ENCODE measurements around the gene HNRNPA2B1. TPM values are rescaled to one million over a fixed set of nuclear protein-coding genes. Genes with fewer than 3 reads are reported as not detected.

Gene HNRNPA2B1
- total and polyA plus RNA-seq, 2 of the 4 experiments (the other 2 are of a cell fraction): 49.3 to 515 TPM

DNA sequence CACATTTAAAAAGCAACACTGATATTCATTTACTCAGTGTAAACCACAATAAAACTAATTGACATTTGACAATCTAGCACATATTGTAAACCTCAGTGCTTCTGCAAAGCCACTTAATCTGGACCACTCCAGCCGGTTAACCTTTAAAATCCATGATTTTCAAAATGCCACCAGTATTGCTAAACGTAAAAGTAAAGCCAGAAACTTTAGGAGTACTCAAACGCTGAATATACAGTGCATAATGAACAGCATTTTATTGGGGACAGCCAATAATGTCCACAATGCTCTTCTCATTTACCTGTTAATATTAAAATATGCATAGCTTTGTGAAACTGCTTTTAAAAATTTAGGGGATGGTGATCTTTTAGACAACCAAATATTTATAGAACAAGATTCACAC, 10.8 kb downstream of the HNRNPA2B1 start:
- Histone ChIP-seq H4K91ac (ENCODE audit: insufficient read depth, low read depth, low read length) (no peak overlapping the region), H3K56ac (ENCODE audit: extremely low read depth, insufficient read depth, low read length) (no peak overlapping the region), H2AK5ac (ENCODE audit: low read depth, low read length) (no peak overlapping the region), H2BK5ac (ENCODE audit: low read depth, low read length, poor library complexity, severe bottlenecking) (no peak overlapping the region), H3K27ac (ENCODE audit: insufficient read depth, low read length) (no peak overlapping the region), H4K20me1 (ENCODE audit: insufficient read depth, low read length) (peaks cover 78% of the 10 kb centered on the region), H2AK9ac (replicated peaks; ENCODE audit: low read depth, low read length, poor library complexity) (no peak overlapping the region), H3K4me1 (ENCODE audit: control insufficient read depth, insufficient read depth, low read length) (peaks cover 3% of the 10 kb centered on the region), H3K79me1 (ENCODE audit: low read depth in 1 of 2, low read length in 2 of 2) (peaks cover 38 to 63% of the 10 kb centered on the region in 2 experiments), H3K4me2 (ENCODE audit: low read depth, low read length) (no peak overlapping the region), H3K18ac (ENCODE audit: low read depth, low read length) (no peak overlapping the region), H2BK15ac (ENCODE audit: low read depth, low read length) (no peak overlapping the region), H2BK20ac (ENCODE audit: low read depth, low read length) (no peak overlapping the region), H4K8ac (ENCODE audit: low read depth in 2 of 2, low read length in 2 of 2) (no peak overlapping the region), H2BK120ac (ENCODE audit: low read depth, low read length) (no peak overlapping the region), H2AFZ (replicated peaks; ENCODE audit: low read length, poor library complexity) (no peak overlapping the region), H3K27me3 (ENCODE audit: control insufficient read depth, insufficient read depth, low read length) (no peaks in the 10 kb centered on the region), H3K14ac (replicated peaks; ENCODE audit: low read depth, low read length) (no peak overlapping the region), H3K4ac (ENCODE audit: low read depth, low read length) (no peak overlapping the region), H3K23ac (ENCODE audit: low read depth, low read length) (no peak overlapping the region), H3K36me3 (ENCODE audit: control insufficient read depth, insufficient read depth, low read length) (peaks cover 43% of the 10 kb centered on the region), H3K9ac (ENCODE audit: low read depth, low read length) (no peak overlapping the region), H3K9me1 (ENCODE audit: insufficient read depth, low read length) (no peaks in the 10 kb centered on the region), H4K5ac (ENCODE audit: low read depth, low read length) (no peak overlapping the region), H3K4me3 (ENCODE audit: insufficient read depth, low read depth, low read length) (no peak overlapping the region), H3K9me3 (ENCODE audit: control insufficient read depth, insufficient read depth, low read length) (no peaks in the 10 kb centered on the region)
- ATAC-seq (ENCODE audit: low read depth): no peak
- CTCF ChIA-PET: interaction anchor here (0.6 to 2.0 kb wide), 3 partner anchors 9 to 967 kb away, joined by 3 to 7 read pairs (median 7); partner anchors contain the start of gene HOXA7
- intact Hi-C loops (cut with micrococcal nuclease) (no loop called here), dilution Hi-C loops (cut with HindIII; ENCODE audit: low sequenced_read_pairs, unreplicated experiment) (no loop called here), in situ Hi-C loops (cut with MboI; ENCODE audit: low sequenced_read_pairs) (loop anchor here (10.0 kb wide), 2 partner anchors 915 to 955 kb away; partner anchors contain the start of genes HOXA2, HOXA5 and HOXA6)
- TF ChIP-seq SMC3 (IDR thresholded peaks at IDR 0.05; ENCODE audit: low read depth, low read length): no peak
- TF ChIP-seq, protein P1, sequence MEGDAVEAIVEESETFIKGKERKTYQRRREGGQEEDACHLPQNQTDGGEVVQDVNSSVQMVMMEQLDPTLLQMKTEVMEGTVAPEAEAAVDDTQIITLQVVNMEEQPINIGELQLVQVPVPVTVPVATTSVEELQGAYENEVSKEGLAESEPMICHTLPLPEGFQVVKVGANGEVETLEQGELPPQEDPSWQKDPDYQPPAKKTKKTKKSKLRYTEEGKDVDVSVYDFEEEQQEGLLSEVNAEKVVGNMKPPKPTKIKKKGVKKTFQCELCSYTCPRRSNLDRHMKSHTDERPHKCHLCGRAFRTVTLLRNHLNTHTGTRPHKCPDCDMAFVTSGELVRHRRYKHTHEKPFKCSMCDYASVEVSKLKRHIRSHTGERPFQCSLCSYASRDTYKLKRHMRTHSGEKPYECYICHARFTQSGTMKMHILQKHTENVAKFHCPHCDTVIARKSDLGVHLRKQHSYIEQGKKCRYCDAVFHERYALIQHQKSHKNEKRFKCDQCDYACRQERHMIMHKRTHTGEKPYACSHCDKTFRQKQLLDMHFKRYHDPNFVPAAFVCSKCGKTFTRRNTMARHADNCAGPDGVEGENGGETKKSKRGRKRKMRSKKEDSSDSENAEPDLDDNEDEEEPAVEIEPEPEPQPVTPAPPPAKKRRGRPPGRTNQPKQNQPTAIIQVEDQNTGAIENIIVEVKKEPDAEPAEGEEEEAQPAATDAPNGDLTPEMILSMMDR (conservative IDR thresholded peaks at IDR 0.05; ENCODE audit: low read depth, low read length): no peak
- 100% methylated on average over 1 of the region's 3 CpGs; no CpG with 5 or more reads in 1 of the 2 experiments for WGBS, 2 experiments (ENCODE audit: extremely low coverage in 2 of 2, insufficient read length in 1 of 2)
- no peak for DNase-seq
- BruUV-seq (replicated peaks): no TSS peak
- POLR2A ChIA-PET (ENCODE audit: unreplicated experiment): no interaction called here

Measured in IMR-90 (cell line).